ENCODE results near the gene IL10RA. TPM values are rescaled to one million over a fixed set of nuclear protein-coding genes. Genes with fewer than 3 reads are reported as not detected.

IL10RA gene
- total RNA-seq, 1 donor from 2014 or later, result 5.8 TPM

DNA sequence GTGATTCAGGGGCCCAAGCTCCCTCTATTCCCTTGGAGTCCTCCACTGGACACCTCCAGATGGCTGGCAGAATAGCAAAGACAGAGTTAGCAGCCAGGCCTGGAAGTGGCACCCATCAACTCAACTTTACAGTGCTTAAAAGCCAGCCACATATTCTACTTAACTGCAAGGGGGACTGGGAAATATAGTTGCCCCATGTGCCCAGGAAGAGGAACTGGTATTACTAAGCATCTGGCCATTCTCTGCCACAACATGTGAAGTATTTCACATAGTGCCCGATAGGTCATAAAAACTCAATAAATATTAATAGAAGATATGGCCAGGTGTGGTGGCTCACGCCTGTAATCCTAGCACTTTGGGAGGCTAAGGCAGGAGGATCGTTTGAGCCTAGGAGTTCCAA, 5.5 kb upstream of the IL10RA start:
- DNase-seq, result no peak
- H3K27me3 Mint-ChIP-seq (ENCODE audit: unreplicated experiment), result peaks cover 5% of the 10 kb centered on the region
- no peak overlapping the region for H3K27ac Mint-ChIP-seq (ENCODE audit: unreplicated experiment)
- peaks cover 2% of the 10 kb centered on the region for H3K9me3 Mint-ChIP-seq (ENCODE audit: unreplicated experiment)
- peaks cover 5% of the 10 kb centered on the region for H3K36me3 Mint-ChIP-seq (ENCODE audit: unreplicated experiment)
- H3K4me1 Mint-ChIP-seq (ENCODE audit: low read depth, unreplicated experiment), result peaks cover 3% of the 10 kb centered on the region
- H3K4me3 Mint-ChIP-seq (ENCODE audit: unreplicated experiment), result no peak overlapping the region
- TF ChIP-seq, protein P1, sequence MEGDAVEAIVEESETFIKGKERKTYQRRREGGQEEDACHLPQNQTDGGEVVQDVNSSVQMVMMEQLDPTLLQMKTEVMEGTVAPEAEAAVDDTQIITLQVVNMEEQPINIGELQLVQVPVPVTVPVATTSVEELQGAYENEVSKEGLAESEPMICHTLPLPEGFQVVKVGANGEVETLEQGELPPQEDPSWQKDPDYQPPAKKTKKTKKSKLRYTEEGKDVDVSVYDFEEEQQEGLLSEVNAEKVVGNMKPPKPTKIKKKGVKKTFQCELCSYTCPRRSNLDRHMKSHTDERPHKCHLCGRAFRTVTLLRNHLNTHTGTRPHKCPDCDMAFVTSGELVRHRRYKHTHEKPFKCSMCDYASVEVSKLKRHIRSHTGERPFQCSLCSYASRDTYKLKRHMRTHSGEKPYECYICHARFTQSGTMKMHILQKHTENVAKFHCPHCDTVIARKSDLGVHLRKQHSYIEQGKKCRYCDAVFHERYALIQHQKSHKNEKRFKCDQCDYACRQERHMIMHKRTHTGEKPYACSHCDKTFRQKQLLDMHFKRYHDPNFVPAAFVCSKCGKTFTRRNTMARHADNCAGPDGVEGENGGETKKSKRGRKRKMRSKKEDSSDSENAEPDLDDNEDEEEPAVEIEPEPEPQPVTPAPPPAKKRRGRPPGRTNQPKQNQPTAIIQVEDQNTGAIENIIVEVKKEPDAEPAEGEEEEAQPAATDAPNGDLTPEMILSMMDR (IDR thresholded peaks at IDR 0.05; ENCODE audit: partially characterized antibody, unreplicated experiment), result no peak

DNA sequence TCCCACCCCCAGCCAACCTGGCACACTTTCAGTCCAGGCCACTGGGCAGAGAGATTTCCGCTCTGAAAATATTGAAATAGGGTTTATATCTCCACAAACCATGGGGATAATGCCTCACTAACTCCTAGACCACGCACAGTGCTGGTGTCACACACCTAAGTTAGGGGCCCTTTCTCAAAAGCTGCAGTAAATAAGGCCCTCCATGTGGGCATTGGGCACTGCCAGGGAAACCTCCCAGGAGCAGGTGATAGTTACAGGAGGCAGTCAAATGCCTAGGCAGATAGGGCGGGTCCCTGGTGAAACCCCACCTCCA, 3.1 kb upstream of the IL10RA start:
- Mint-ChIP-seq H3K4me3 (ENCODE audit: unreplicated experiment) (no peak overlapping the region), H3K9me3 (ENCODE audit: unreplicated experiment) (peaks cover 6% of the 10 kb centered on the region), H3K36me3 (ENCODE audit: unreplicated experiment) (no peaks in the 10 kb centered on the region), H3K4me1 (ENCODE audit: low read depth, unreplicated experiment) (peaks cover 11% of the 10 kb centered on the region), H3K27ac (ENCODE audit: unreplicated experiment) (no peak overlapping the region), H3K27me3 (ENCODE audit: unreplicated experiment) (peaks cover 16% of the 10 kb centered on the region)
- TF ChIP-seq, protein P1 (IDR thresholded peaks at IDR 0.05; ENCODE audit: partially characterized antibody, unreplicated experiment), result no peak
- DNase-seq, result no peak

DNA sequence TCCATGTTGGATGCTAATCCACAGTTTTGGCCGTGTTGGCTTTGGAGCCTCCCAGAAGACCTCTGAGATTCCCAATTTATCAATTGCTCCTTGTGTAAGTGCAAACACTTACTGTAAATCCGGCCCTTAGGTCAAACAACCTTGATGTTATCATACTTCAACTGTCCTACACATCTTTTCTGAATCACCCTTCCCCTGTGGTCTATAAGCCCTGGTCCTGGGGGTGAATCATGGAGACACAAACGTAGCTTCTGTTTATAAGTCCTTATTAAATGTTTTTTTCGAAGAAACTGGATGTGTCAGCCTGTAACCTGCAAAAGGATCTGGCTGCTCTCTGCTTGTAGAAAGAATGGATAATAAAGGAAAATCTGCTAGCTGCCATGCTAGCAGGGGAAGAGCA, 1.7 kb upstream of the IL10RA start:
- peaks cover 11% of the 10 kb centered on the region for H3K4me1 Mint-ChIP-seq (ENCODE audit: low read depth, unreplicated experiment)
- peaks cover 16% of the 10 kb centered on the region for H3K27me3 Mint-ChIP-seq (ENCODE audit: unreplicated experiment)
- TF ChIP-seq, protein P1 (IDR thresholded peaks at IDR 0.05; ENCODE audit: partially characterized antibody, unreplicated experiment), result no peak
- no peaks in the 10 kb centered on the region for H3K36me3 Mint-ChIP-seq (ENCODE audit: unreplicated experiment)
- no peak for DNase-seq
- H3K9me3 Mint-ChIP-seq (ENCODE audit: unreplicated experiment), result peaks cover 6% of the 10 kb centered on the region
- H3K4me3 Mint-ChIP-seq (ENCODE audit: unreplicated experiment), result no peak overlapping the region
- H3K27ac Mint-ChIP-seq (ENCODE audit: unreplicated experiment), result no peak overlapping the region

DNA sequence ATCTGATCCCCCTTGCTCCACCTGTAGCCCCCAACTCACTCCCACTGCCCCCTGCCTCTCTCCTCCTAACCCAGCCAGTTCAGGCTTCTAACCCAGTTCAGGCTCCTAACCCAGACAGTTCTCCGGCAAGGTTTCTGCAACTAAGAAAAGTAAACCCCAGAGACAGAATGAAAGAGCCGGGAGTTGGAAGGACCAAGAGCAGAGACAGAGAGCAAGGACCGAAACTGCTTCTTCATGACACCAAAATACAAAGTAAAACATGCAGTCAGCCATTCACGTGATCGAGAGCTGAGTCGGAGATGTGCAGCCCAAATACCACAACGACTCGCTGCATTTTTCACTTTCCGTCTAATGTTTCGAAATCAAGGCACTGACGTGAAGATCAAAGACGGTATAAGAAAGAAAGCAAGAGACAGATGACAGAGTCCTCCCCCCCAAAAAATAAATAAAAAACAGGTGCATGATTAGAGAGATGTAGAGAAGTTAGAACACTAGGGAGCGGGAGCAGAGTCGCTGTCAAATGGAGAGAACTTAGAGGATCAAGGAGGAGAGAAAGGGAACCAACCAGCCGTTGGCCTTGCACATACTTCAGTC, 884 bp downstream of the IL10RA start:
- H3K9me3 Mint-ChIP-seq (ENCODE audit: unreplicated experiment), result peaks cover 6% of the 10 kb centered on the region
- H3K27me3 Mint-ChIP-seq (ENCODE audit: unreplicated experiment), result peaks cover 13% of the 10 kb centered on the region

More for the DNA sequence above, 884 bp downstream of the IL10RA start:
- Mint-ChIP-seq H3K4me3 (ENCODE audit: unreplicated experiment) (peak overlapping the region; percentile 86), H3K4me1 (ENCODE audit: low read depth, unreplicated experiment) (peaks cover 11% of the 10 kb centered on the region), H3K27ac (ENCODE audit: unreplicated experiment) (no peak overlapping the region), H3K36me3 (ENCODE audit: unreplicated experiment) (no peaks in the 10 kb centered on the region)
- TF ChIP-seq, protein P1 (IDR thresholded peaks at IDR 0.05; ENCODE audit: partially characterized antibody, unreplicated experiment), result no peak
- DNase-seq, result no peak
